Heart left ventricle (tissue), 16 donors: ENCODE data around the gene TRDN. TPM values are rescaled to one million over a fixed set of nuclear protein-coding genes. Genes with fewer than 3 reads are reported as not detected.

ENCODE experiments used
- ATAC-seq, 4 donors: fragments of 200-7000 bp; cut with Tn5 transposase; one replicate each; pipeline ENCODE4 v1.9.1; 2020 to 2022; ENCODE audit warnings: moderate library complexity in 4 of 4, mild to moderate bottlenecking in 3 of 4, moderate number of reproducible peaks in 1 of 4
- DNase-seq, 5 donors: peaks; one replicate each; pipeline ENCODE4 v3.0.0-alpha.2; 2020
- H3K27ac ChIP-seq, 12 donors: fragments of 200-600 bp; sonication (generic) in 4 of 12; one replicate each; pipeline versions ENCODE4 v1.5.0 to v1.8.0; 2016 to 2022; ENCODE audit warnings: mild to moderate bottlenecking in 2 of 12
- H3K27me3 ChIP-seq, 9 donors: fragments of 200-600 bp; sonication (generic) in 2 of 9; one replicate each; pipeline versions ENCODE4 v1.5.1 to v1.8.0; 2016 to 2022; ENCODE audit warnings: mild to moderate bottlenecking in 3 of 9
- H3K36me3 ChIP-seq, 9 donors: fragments of 200-600 bp; sonication (generic) in 2 of 9; one replicate each; pipeline versions ENCODE4 v1.5.0 to v1.8.0; 2018 to 2022; ENCODE audit warnings: mild to moderate bottlenecking in 2 of 9
- H3K4me1 ChIP-seq, 12 donors: fragments of 200-600 bp; sonication (generic) in 4 of 12; one replicate each; pipeline versions ENCODE4 v1.5.0 to v1.8.0; 2016 to 2022; ENCODE audit warnings: mild to moderate bottlenecking in 3 of 12
- H3K4me3 ChIP-seq, 12 donors: fragments of 200-600 bp; sonication (generic) in 4 of 12; one replicate each; pipeline versions ENCODE4 v1.5.0 to v1.8.0; 2017 to 2022; ENCODE audit warnings: mild to moderate bottlenecking in 9 of 12, moderate library complexity in 4 of 12
- H3K9me3 ChIP-seq, 12 donors: fragments of 200-600 bp; sonication (generic) in 4 of 12; one replicate each; pipeline versions ENCODE4 v1.5.0 to v1.8.0; 2016 to 2022; ENCODE audit warnings: mild to moderate bottlenecking in 1 of 12
- CTCF ChIP-seq, 12 donors: fragments of 200-600 bp; sonication (generic) in 4 of 12; IDR thresholded peaks; one replicate each; pipeline versions ENCODE4 v1.5.0 to v1.8.0; 2018 to 2022; ENCODE audit warnings: antibody characterized with exemption in 12 of 12, mild to moderate bottlenecking in 5 of 12
- POLR2A ChIP-seq, 2 donors: fragments of 450-650 bp; IDR thresholded peaks; one replicate each; pipeline ENCODE4 v1.6.1; 2017; ENCODE audit warnings: antibody characterized with exemption in 2 of 2, mild to moderate bottlenecking in 2 of 2, moderate library complexity in 2 of 2
- WGBS, 4 donors: extraction: QIAGEN DNeasy Blood & Tissue Kit in 2 of 4; methylation state at CpG; one replicate each; pipeline versions ENCODE4 v1.1.5 to v1.1.7; 2013 to 2018; 5-methylcytosine and 5-hydroxymethylcytosine counted together
- intact Hi-C, 10 donors: fragments of 100-400 bp; cut with DNase I; formaldehyde crosslinking; loops; one replicate each; pipeline versions ENCODE4 v1.11.1 to v1.14.2; 2022
- polyA plus RNA-seq, 2 donors: library from polyadenylated mRNA; stranded (reverse); fragments of 200-250 nt; gene quantifications; one replicate each; pipeline ENCODE4 v1.2.3, GENCODE V29; 2013
- total RNA-seq, 9 donors: library from RNA; depleted of rRNA in 2 of 9; stranded (reverse); fragments of >200 nt in 2 of 9; fragmentation: NEBNext Ultra II Directional in 3 of 9; extraction: Animal tissue kit (Norgen Biotek cat#: 25700) in 3 of 9; gene quantifications; one replicate each; pipeline versions ENCODE4 v1.1.0 to v1.2.4, GENCODE V29; 2016 to 2023
- donor health status: ischemic (EF 13 %, LVEDD 7.1; RV severe dilation, severe dysfunction).
- donor health status: healthy with polysubstance abuse.
- donor health status: DM: no; HTN: yes; CAD: no.
- donor health status: DM: no; HTN: no; CAD: no.
- donor health status: ischemic (EF 25% LVEDD 6.9; RV normal size, moderate dysfunction).
- donor health status: ischemic (EF 25% LVEDD 5.7; RV mildly dilated, moderate dysfunction).
- donor health status: healthy.
- donor health status: DM: yes; HTN: yes; CAD: no.
- donor health status: ischemic (EF 35%, LVEDD 5.7; RV mildly dilated, moderate dysfunction).
- donor health status: nonischemic (EF 11% LVEDD 7.7; RV severe dilation, severe dysfunction).
- donor health status: DM: yes; HTN: yes; CAD: no.
- donor health status: PGD.
- donor health status: ischemic (EF 29% LVEDD 5.4; RV normal size, mild dysfunction).
- donor health status: nonischemic (EF 23%, LVEDD 6.1; RV moderate dilation, normal function).

Gene TRDN
- total and polyA plus RNA-seq, 11 donors, result 39.0 to 577 (median 381) TPM

GRCh38 chr6:123380257-123380656, 256.5 kb downstream of the TRDN start:
- ATAC-seq, result peak; percentile 53 to 83 (median 58)
- H3K27me3 ChIP-seq, result no peaks in the 10 kb centered on the region
- intact Hi-C loops, result loop anchor here in 2 of 10 donors (2.0 to 5.0 kb wide), 2 partner anchors 511 to 513 kb away; no protein-coding TSS in a partner anchor

GRCh38 chr6:123372737-123373136, 264.0 kb downstream of the TRDN start:
- ATAC-seq (no peak), DNase-seq (no peak)
- no peak overlapping the region for H3K27ac ChIP-seq
- WGBS, 4 donors, result 82 to 91% (median 89%) methylated on average over 2 of the region's 2 CpGs
- H3K36me3 ChIP-seq, result no peaks in the 10 kb centered on the region
- H3K4me3 ChIP-seq, result no peak overlapping the region
- no peaks in the 10 kb centered on the region for H3K4me1 ChIP-seq
- H3K9me3 ChIP-seq, result no peaks in the 10 kb centered on the region
- TF ChIP-seq POLR2A (IDR thresholded peaks at IDR 0.05) (no peak), CTCF (IDR thresholded peaks at IDR 0.05) (no peak)
- intact Hi-C loops, result loop anchor here in 1 of 10 donors (10.0 kb wide), 1 partner anchor 508 kb away; no protein-coding TSS in a partner anchor
- H3K27me3 ChIP-seq, result no peaks in the 10 kb centered on the region

More at GRCh38 chr6:123380257-123380656, 256.5 kb downstream of the TRDN start:
- no peaks in the 10 kb centered on the region for H3K36me3 ChIP-seq
- no peak for DNase-seq
- peak in 8 of 12 donors; percentile 8 to 45 (median 30) for TF ChIP-seq CTCF (IDR thresholded peaks at IDR 0.05)
- TF ChIP-seq POLR2A (IDR thresholded peaks at IDR 0.05), result no peak
- H3K9me3 ChIP-seq, result no peaks in the 10 kb centered on the region
- 17 to 22% (median 19%) methylated on average over 5 of the region's 5 CpGs for WGBS, 4 donors
- no peak overlapping the region for H3K27ac ChIP-seq
- no peak overlapping the region for H3K4me3 ChIP-seq
- no peaks in the 10 kb centered on the region for H3K4me1 ChIP-seq

GRCh38 chr6:123363912-123364311, 272.8 kb downstream of the TRDN start:
- Histone ChIP-seq H3K9me3 (no peaks in the 10 kb centered on the region), H3K4me3 (no peak overlapping the region), H3K27ac (no peak overlapping the region), H3K36me3 (no peaks in the 10 kb centered on the region), H3K27me3 (no peaks in the 10 kb centered on the region), H3K4me1 (no peaks in the 10 kb centered on the region)
- TF ChIP-seq CTCF (IDR thresholded peaks at IDR 0.05), result no peak
- no peak for TF ChIP-seq POLR2A (IDR thresholded peaks at IDR 0.05)
- WGBS, 4 donors, result 77 to 85% (median 81%) methylated on average over 2 of the region's 2 CpGs
- intact Hi-C loops, result no loop called here
- ATAC-seq (no peak), DNase-seq (no peak)

- WGBS, 4 donors, result 59 to 78% (median 70%) methylated on average over 2 of the region's 2 CpGs
- no peak overlapping the region for H3K4me3 ChIP-seq
- H3K9me3 ChIP-seq, result no peaks in the 10 kb centered on the region
- intact Hi-C loops, result no loop called here
- no peak for TF ChIP-seq CTCF (IDR thresholded peaks at IDR 0.05)
- no peak for TF ChIP-seq POLR2A (IDR thresholded peaks at IDR 0.05)
- ATAC-seq (no peak), DNase-seq (no peak)
- H3K27me3 ChIP-seq, result no peaks in the 10 kb centered on the region
- H3K4me1 ChIP-seq, result no peaks in the 10 kb centered on the region
- H3K27ac ChIP-seq, result no peak overlapping the region
- no peaks in the 10 kb centered on the region for H3K36me3 ChIP-seq
These were observed 276.4 kb downstream of the TRDN start for GRCh38 chr6:123360359-123360758.
